ENCODE data around the gene GZMH.

DNA sequence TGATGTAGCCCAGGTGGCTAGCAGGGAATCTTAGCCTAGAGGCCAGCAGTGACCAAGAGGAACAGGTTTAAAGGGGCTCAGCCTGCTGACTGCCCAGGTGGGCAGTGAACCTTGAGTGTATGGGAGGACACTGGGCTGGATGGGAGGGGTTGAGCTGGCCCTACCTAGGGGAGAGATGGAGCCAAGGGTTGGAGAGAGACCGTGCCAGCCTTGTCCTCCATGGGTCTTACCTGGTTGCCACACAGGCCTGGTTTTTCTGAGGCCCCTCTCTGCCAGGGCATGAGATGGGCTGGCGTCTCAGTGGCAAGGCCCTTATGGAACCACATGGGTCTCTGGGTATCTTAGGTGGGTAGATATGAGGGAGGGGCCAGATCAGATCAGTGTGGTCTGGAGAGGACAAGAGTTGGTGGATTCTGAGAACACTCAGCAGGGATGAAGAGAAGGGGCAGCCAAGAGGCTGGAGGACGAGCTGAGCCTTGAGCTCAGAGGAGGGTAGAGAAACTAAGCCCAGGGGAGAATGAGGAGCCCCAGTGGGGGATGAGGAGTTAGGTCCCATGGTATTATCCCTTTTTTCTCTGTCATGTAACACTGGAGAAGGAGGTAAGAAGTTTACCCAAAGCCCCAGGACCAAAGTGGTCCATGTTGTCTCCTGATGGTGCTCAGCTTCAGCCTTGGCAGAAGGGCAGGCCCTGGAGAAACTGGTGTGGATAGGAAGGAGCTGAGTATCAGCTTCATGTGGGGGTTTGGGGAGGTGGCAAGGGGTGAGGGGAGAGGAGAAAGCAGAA, 20.8 kb upstream of the GZMH start:
- TF ChIP-seq SPI1 (IDR thresholded peaks at IDR 0.05; ENCODE audit: low read depth, low read length) (no peak), POLR2AphosphoS5 (IDR thresholded peaks at IDR 0.05; ENCODE audit: low read depth, low read length) (no peak), POLR2A (IDR thresholded peaks at IDR 0.05; ENCODE audit: low read depth, low read length) (no peak), TAF1 (IDR thresholded peaks at IDR 0.05; ENCODE audit: low read depth, low read length) (no peak), PAX5 (IDR thresholded peaks at IDR 0.05; ENCODE audit: insufficient read depth, low read length, severe bottlenecking) (no peak), POU2F2 (IDR thresholded peaks at IDR 0.05; ENCODE audit: low read depth, low read length) (no peak)
